GM12872 (cell line): ENCODE measurements around the gene MINDY3.

Experiments used
- TF ChIP-seq, protein P1 (sequence below): IDR thresholded peaks from 3 replicates; pipeline ENCODE4 v1.5.1; 2011; ENCODE audit warnings: low read depth, mild to moderate bottlenecking, low read length, moderate library complexity; ENCODE audit not compliant: insufficient read depth

MINDY3 gene

GRCh38 chr10:15801641-15802040 lies 58.7 kb downstream of the MINDY3 start:
- TF ChIP-seq, protein P1, sequence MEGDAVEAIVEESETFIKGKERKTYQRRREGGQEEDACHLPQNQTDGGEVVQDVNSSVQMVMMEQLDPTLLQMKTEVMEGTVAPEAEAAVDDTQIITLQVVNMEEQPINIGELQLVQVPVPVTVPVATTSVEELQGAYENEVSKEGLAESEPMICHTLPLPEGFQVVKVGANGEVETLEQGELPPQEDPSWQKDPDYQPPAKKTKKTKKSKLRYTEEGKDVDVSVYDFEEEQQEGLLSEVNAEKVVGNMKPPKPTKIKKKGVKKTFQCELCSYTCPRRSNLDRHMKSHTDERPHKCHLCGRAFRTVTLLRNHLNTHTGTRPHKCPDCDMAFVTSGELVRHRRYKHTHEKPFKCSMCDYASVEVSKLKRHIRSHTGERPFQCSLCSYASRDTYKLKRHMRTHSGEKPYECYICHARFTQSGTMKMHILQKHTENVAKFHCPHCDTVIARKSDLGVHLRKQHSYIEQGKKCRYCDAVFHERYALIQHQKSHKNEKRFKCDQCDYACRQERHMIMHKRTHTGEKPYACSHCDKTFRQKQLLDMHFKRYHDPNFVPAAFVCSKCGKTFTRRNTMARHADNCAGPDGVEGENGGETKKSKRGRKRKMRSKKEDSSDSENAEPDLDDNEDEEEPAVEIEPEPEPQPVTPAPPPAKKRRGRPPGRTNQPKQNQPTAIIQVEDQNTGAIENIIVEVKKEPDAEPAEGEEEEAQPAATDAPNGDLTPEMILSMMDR = no peak

- TF ChIP-seq, protein P1 = no peak
Measured at GRCh38 chr10:15801147-15801546, 59.2 kb downstream of the MINDY3 start.

- TF ChIP-seq, protein P1 = no peak
Measured at GRCh38 chr10:15797346-15797745, 63.0 kb downstream of the MINDY3 start.

DNA sequence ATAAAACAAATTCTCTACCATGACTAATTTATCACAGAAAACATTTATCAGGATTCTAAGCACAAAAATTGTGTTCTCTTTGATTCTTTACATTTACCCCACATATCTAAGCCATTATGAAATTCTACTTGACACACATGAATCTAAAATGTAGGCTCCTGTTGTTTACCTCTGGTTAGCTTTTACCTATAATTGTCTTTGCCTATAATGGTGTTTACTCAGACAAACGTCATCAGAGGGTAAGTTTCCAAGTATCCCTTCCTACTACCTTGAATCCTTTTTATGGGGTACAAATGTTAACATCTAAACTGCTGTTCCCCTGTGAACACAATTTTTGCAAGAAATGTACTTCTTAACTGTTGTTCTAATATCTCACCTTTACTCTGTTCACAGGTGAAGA lies 63.5 kb downstream of the MINDY3 start:
- TF ChIP-seq, protein P1 = no peak

- TF ChIP-seq, protein P1 = no peak
Measured at GRCh38 chr10:15796098-15796759, 64.1 kb downstream of the MINDY3 start.

- TF ChIP-seq, protein P1 = no peak
Measured at GRCh38 chr10:15795036-15795792, 65.1 kb downstream of the MINDY3 start.

DNA sequence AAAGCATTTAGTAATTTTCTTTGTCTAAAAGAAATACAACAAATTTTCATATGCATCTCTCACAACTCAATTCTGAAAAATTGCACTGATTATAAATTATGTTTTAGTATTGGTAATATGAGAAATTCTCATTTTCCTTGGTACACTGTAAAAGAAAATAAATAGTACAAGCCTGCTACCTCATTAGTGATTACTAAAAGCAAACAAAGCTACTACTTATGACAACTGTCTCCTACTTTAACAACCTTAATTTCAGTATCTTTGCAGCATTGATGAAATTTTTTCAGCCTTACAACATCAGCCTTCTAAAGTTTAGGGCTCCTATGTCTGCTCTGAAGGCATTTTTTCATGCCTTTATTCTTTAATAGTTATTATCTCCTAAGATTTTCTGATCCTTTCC lies 65.7 kb downstream of the MINDY3 start:
- TF ChIP-seq, protein P1 = no peak
